GM21360 (cell line): Measurements from ENCODE around the gene GGTLC1.
"Not testable (repeated sequence)": the region's sequence is repeated elsewhere in the genome, so short reads cannot be mapped to it uniquely, and the experiment has no call there.

ENCODE experiments used
- ATAC-seq: cut with Tn5 transposase; IDR thresholded peaks from one replicate; pipeline ENCODE4 v1.9.1; 2021; ENCODE audit warnings: mild to moderate bottlenecking, moderate library complexity; ENCODE audit not compliant: unreplicated experiment

Gene GGTLC1

DNA sequence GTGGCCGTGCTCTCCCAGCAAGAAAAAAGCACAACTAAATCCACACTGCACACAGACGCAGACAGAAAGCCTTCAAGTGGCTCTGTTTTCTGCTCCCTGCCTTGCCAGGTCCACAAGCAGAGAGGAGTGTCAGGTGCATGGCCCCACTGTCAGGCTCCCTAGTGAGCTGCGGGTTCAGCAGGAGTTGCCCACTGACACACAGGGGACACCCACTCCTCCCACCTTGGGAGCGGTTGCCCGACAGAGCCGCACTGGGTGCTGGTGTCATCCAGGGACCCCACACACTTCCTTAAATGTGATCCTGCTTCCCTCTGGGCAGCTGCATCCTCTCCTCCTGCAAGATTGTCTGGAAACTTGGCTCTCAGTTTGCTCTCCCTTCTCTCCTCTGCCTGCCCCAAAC is 6.7 kb upstream of the GGTLC1 start:
- not testable (repeated sequence) for ATAC-seq

DNA sequence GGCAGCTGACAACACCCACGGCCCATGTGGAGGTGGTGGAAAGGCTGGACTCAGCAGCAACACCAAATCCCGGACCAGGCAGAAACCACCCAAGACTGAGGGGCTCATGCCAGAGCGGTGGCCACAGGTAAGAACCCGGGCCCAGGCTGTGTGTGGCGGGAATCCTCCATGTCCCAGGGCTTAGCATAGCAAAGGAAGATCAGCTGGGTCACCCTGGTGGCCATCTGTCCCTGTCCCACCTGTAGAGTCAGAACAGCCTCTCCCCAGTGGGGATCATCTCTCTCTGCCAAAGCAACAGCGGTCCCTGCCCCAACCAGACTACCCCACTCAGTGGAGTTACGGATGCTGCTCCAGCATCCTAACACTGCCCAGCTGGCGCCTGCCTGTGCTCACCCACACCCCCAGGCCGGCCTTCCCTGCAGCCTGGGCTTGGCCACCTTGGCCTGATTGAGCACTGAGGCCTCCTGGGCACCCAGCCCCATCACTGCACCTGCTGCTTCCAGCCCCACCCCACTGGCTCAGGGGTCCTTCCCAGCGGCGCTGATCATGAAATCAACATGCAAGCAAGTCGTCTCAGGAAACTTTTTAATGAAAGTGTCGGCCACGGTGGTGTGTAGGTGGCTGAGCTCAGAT is 5.5 kb upstream of the GGTLC1 start:
- ATAC-seq: not testable (repeated sequence)

DNA sequence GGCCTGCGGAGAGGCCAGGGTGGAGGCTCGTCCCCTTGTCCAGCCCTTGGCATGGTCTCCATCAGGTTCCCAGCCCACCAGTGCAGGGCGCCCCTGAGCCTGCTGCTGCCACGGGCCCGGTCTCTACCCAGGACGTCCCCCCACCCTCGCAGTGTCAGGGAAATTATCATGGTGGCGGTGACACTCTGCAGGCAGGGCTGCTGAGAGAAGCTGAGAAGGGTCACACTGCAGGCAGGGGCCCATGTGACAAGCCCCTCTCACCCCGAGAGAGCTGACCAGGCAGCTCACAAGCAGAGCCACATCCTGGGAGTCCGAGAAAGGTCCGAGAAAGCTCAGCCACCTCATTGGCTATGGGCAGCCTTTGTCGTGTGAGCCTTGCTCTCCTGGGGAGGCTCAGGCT is 4.9 kb upstream of the GGTLC1 start:
- ATAC-seq: not testable (repeated sequence)

DNA sequence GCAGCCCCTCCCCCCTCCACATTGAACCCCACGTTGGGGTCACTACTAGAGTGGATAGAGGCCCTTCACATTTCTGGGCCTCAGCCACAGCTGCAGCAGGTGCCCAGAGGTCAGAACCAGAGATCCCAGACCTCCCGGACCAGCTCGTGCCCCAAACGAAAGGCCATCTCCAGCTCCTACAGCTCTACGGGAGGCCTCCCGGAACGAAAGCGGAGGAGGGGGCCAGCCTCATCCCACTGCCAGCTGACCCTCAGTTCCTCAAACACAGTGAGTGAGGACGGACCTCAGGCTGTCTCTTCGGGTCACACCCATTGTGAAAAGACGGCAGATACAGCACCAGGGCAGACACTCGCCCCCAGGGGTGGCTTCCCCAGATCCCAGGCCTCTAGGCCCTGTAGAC is 1.7 kb upstream of the GGTLC1 start:
- ATAC-seq: not testable (repeated sequence)

DNA sequence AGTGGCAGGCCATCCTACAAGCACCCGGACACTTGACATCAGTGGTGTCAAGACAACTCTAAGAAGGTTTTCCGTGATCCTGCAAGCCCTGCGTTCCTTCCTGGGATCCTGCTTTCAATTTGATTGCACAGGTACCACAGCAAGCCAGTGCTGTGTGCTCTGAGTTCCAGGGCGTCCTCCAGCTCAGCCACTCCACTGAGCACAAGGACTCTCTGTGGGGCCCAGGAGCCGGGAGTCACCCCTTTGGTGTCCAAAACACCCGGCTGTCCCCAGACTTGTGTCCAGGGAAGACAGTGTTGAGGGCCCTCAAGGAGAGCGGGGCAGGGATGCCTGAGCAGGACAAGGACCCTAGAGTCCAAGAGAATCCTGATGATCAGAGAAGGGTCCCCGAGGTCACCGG is 387 bp upstream of the GGTLC1 start:
- ATAC-seq: not testable (repeated sequence)

DNA sequence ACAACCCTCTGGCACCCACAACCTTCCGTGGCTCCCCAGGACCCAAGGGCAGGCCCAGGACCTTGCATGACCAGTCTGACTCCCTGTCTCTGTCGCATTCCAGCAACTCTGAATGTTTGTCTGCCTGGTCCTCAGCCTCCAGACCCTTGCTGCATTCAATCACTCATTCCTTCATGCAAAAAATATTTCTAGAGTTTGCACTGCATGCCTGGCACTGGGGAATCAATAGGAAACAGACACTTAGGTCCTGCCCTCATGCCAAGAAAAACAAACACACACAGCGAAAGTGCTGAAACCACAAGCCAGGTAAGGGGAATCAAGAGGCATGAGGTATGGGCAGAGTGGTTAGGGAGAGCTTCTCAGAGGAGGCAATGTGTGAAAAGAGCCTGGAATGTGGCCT is 1.9 kb downstream of the GGTLC1 start:
- not testable (repeated sequence) for ATAC-seq

DNA sequence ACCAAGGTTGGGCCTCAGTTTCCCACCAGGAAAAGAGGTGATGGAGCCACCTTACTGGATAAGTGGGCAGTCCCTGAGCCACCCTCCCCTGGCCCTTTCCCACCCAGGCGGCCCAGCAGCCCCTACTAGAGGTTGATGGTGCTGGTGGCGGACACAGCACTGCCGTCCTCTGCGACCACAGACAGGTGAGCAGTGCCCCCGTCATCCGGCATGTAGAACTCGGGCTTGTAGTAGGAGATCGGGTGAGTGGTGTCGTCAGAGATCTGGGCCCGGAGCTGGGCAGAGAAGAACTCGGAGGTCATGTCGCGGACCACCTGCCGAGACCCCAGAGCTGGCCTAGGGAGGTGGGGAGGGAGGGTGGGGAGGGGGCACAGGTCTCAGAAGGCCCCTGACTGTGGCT is 2.3 kb downstream of the GGTLC1 start:
- not testable (repeated sequence) for ATAC-seq

DNA sequence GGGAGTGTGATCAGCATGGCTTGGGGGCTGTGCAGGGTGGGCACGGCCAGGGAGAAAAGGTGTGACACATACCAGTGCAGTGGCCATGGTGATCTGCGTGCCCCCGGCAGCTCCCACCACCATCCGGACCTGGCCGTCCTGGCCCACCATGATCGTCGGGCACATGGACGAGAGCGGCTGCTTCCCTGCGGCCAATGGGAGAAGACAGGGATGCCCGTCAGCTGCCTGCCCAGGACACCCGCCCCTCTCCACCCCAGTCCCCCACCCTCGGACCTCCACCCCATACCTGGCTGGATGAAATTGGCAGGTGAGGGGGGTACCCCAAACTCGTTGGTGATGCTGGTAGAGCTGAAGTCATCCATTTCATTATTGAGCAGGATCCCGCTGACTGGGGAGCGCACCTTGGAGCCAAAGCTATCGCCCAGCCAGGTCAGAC is 2.8 kb downstream of the GGTLC1 start:
- ATAC-seq: not testable (repeated sequence)

DNA sequence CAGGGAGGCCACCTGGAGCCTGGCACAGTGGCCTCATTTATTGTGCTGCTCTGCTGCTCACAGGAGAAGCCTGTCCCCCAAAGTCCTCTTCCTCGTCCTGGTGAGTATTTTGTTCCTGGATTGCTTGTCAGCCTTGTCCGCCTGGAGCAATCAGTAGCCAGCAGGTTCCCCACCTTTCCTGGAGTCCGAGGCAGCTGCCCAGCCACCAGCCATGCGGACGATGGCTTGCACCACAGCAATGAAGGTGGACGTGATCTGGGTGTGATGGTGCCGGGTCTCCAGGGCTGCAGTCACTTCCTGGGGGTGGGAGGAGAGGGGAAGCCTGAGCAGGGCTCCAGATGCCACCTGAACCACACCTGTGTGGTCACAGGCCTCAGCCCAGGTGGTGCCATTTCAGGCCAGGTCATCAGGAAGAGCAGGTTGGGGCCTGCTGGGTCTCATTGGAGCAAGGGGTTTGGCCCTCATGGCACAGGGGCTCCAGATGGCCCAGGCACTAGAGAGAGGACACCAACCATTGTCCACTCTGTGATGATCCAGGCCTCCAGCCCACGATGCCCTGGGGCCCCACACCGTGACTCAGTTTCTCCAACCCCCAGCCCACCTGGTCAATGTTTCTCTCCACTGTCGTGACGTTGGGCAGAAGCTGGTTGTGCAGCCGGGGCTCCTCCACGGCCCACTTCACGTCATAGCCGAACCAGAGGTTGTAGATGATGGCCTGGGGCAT is 3.4 kb downstream of the GGTLC1 start:
- not testable (repeated sequence) for ATAC-seq

DNA sequence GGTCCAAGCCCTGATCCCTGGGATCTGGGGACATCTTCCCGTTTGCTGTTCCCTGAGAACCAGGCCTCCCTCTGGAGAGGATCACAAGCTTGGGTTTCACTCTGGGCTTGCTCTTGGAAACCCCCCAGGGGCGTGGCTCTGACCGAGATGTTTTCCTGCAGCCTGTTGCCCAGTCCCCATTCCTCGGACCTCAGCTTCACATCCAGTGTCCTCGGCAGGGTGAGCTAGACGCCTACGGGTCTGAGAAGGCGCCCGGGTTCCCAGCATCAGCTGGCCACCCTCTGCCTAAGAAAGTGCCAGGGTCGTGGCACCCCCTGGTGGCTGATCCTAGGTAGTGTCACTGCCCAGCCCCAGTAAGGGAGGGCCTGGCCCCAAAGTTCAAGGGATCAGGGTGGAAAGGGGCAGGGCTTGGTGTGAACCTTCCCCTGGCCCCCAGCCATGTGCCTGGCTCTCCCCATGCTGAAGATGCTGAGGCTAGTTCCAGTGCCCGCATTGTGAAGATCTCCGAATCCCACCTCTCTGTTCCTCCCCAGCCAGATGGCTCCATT is 4.0 kb downstream of the GGTLC1 start:
- ATAC-seq: not testable (repeated sequence)

DNA sequence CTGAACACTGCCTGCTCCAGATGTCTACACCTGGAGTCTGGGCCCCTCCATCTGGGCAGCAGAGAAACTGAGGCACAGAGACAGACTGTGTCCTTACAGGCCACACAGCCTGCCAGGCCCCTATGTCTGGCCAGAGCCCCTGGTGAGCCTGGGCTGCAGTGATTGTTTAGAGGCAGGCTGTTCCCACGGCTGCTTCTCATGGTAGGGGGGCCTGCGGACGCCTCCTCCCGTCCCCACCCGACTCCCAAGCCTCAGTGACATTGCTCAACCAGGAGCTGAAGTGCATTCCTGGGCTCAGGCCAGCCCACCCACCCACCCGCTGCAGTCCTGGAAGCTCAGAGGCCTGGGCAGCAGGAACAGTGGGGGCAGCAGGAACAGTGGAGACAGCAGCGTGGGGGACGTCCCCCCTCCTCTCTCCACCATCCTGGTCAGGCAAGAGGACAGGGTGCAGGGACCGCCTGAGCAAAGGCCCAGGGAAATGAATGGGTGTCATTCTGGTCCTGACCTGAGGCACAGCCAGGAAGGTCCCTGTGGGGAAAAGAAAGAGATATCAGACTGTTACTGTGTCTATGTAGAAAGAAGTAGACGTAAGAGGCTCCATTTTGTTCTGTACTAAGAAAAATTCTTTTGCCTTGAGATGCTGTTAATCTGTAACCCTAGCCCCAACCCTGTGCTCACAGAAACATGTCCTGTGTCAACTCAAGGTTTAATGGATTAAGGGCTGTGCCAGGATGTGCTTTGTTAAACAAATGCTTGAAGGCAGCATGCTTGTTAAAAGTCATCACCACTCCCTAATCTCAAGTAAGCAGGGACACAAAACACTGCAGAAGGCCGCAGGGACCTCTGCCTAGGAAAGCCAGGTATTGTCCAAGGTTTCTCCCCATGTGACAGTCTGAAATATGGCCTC is 6.2 kb downstream of the GGTLC1 start:
- not testable (repeated sequence) for ATAC-seq

DNA sequence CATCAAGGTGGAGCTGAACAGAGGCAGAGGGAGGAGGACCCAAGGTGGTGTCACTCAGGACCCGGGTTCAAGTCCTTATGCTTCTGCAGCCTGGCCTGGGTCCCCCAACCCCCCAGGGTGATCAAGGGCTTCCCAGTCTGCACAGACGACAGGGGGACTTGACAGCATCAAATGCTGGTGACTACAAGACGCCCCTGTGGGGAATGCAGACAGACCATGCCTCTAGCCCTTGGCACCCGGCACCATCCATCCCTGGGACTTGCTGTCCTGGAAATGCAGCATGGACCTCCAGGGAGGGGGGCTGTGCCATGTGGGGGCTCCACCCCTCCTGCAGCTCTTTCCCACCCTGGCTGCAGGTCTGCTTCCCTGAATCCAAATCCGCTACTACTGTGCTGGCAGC is 7.1 kb downstream of the GGTLC1 start:
- ATAC-seq: not testable (repeated sequence)

DNA sequence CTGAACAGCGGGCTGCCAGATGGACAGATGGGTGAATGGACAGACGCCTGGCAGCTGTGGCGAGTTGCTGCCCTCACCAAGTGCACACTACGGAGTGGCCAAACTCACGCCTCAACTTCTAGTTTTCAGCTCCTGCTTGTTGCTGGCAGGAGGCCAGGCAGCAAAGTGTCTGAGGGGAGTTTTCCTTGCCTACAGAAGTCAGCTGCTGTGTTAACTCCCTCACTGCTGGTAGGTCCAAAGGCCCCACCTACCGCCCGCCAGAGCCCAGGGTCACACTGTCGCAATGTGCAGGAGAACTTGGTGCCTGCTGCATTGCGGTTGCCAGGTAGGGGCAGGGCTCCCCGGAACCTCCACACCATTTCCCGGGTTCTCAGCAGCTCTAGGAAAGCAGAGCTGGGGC is 7.6 kb downstream of the GGTLC1 start:
- not testable (repeated sequence) for ATAC-seq

DNA sequence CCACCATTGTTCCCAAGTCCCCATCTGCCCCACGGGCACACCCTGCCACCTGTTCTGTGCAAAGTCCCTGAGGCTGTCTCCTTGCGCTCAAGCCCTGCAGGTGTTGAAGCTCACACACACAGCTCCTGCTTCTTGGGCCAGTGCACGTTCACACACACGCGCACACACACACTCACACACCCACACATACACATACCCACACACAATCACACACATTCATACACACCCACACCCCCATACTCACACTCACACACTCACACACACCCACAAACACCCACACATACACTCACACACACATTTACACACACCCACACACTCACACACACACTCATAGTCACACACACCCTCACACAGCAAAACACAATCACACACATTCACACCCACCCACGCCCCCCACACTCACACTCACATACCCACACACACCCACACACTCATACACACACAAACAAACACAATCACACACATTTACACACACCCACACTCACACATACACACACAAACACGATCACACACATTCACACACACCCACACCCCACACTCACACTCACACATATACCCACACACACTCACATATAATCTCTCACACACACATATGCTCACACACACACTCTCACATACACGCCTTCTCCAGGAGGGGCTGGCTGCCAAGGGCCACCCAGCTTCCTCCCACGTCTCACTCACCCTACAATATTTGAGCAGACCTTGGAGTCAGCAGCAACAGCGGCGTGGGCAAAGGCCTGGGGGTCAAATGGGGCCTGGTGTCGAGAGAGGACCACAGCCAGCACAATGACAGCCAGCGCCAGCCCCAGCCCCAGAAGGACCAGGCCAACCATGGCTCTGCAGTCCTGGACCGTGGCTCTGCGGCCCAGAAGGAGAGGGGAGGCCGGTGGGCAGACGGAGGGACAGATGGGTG is 8.4 kb downstream of the GGTLC1 start:
- not testable (repeated sequence) for ATAC-seq

DNA sequence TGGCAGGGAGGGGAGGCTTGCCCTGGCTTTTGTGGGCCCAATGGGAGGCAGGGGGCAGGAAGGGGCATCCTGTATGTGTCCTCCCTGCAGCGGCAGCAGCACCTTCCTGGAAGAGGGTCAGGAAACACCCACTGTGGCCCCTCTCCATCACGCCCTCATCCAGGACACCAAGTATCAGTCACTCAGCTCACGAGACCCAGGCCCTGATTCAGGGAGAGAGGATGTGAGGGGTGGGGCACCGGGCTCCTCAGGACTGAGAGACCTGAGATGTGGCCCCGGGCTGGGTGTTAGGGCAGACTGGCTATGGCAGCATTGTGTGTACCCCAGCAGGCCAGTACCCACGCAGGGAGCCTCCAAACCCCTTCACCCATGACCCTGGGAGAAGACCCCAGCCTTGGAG is 9.2 kb downstream of the GGTLC1 start:
- not testable (repeated sequence) for ATAC-seq

DNA sequence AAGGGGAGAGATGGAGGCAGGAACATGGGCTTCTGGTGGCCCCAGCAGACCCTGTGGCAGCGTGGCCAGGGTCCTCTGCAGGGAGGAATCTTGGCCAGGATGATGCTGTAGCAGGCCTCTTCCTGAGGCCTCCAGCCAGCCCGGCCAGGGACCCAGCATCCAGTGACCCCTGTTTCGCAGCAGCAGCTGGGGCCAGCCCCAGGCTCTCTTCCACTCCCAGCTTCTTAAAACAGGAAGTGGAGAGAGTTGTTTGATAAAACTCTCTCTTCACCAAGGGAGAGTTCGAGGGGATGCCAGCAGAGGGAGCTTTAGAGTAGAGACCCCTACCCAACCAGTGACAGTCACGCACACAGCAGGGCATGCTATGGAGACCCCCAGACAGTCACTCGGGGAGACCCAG is 10.1 kb downstream of the GGTLC1 start:
- ATAC-seq: not testable (repeated sequence)

DNA sequence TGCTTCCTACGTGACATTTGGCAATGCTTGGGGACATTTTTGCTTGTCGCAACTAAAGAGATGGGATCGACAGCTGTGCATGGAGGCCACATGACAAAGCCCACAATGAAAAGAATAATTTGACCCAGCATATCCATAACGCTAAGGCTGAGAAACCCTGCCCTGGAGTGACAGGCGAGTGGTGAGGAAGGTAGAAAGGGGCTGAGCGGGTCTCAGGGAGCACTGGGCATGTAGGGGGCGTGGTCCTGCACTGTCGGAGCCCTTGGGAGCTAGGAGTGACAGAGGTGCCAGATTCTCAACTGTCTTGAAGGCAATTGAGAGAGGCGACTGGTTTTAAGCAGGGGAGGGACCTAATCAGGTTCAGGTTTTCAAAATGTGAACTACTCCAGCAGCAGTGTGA is 13.6 kb downstream of the GGTLC1 start:
- no peak for ATAC-seq

DNA sequence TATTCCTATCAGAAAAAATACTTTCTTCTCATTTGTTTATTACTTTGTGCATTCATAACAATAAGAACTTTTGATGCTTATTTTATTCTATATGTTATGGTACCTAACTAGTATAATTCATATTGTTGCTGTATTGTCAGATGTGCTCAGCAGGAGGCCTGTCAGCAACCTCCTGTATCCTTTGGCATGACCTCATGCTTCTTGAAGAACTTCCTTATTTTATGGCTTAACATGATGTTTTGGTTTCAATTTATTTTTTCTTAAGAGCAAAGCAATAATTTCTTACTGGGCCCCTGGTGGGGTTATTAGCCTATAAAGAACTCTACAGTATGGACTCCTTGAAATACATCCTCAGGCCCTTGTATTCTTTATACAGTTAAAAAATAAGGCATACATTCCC is 17.3 kb downstream of the GGTLC1 start:
- ATAC-seq: no peak

DNA sequence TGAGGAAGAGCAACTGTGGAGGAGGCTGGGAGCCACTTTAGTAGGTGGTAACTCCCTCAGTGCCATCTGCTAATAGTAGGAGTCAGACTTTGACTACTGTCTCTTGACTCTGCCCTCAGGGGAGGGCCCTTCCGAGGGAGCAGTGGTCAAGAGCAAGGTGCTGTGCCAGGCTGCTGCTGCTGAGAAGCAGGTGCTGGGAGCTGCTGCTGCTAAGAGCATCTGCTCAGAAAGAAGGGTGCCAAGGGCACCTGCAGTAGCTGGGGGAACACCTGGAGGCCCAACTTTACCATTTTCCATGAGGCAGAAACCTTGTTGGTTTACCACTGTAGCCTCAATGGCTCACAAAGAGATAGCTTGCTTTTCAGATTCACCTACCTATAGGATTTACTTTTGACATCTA is 18.5 kb downstream of the GGTLC1 start:
- ATAC-seq: no peak

DNA sequence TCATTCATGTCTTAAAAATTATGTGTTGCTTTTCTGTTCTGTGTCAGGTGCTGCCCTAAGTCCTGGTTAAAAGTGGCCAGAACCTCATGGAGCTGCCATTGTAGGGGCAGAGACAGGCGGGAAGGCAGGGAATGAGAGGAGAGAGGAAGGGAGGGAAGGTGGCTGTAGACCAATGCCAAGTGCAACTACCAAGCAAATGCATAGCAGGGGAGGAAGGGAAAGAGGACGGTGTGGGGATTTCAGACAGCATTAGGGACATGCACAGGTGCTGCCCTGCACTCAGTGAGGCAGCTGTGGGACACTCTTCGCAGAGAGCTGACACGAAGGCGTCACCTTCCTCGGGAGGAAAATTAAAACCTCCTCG is 21.0 kb downstream of the GGTLC1 start:
- no peak for ATAC-seq
